GM12878 (cell line): ENCODE results near the gene ABT1.

Experiments used
- CBFB ChIP-seq: IDR thresholded peaks from 2 replicates; pipeline ENCODE4 v1.6.1; 2016; ENCODE audit warnings: antibody characterized with exemption, low read depth
- EP300 ChIP-seq, 2 experiments: fragments of 150-350 bp in 1 of 2; IDR thresholded peaks; 2 replicates each; pipeline ENCODE4 v1.6.1; 2011 to 2012; ENCODE audit warnings: low read depth in 2 of 2, low read length in 2 of 2, borderline replicate concordance in 1 of 2, improper control_type of control experiment in 1 of 2, inconsistent platforms in 1 of 2; ENCODE audit not compliant: control insufficient read depth in 1 of 2
- EZH2 ChIP-seq: IDR thresholded peaks from 2 replicates; pipeline ENCODE4 v1.6.1; 2012; ENCODE audit warnings: low read depth, mild to moderate bottlenecking, control low read depth, inconsistent platforms, low read length, borderline replicate concordance; ENCODE audit not compliant: control insufficient read depth
- KAT2A ChIP-seq: conservative IDR thresholded peaks from 2 replicates; pipeline ENCODE4 v1.6.1; 2011; ENCODE audit warnings: low read depth, low read length; ENCODE audit not compliant: control insufficient read depth
- POLR2A ChIP-seq: IDR thresholded peaks from 2 replicates; pipeline ENCODE4 v1.6.1; 2011; ENCODE audit warnings: low read depth, mild to moderate bottlenecking, low read length
- POLR2AphosphoS5 ChIP-seq: IDR thresholded peaks from 2 replicates; pipeline ENCODE4 v1.6.1; 2011; ENCODE audit warnings: mild to moderate bottlenecking, low read length, inconsistent platforms
- SMARCA5 ChIP-seq: fragments of 450-650 bp; IDR thresholded peaks from 2 replicates; pipeline ENCODE4 v1.6.1; 2017; ENCODE audit warnings: mild to moderate bottlenecking
- TBL1XR1 ChIP-seq: IDR thresholded peaks from 2 replicates; pipeline ENCODE4 v1.6.1; 2012; ENCODE audit warnings: low read depth, low read length, improper control_type of control experiment
- ZSCAN29 ChIP-seq: fragments of 450-650 bp; IDR thresholded peaks from 2 replicates; pipeline ENCODE4 v1.6.1; 2017; ENCODE audit warnings: mild to moderate bottlenecking, moderate library complexity
- TF ChIP-seq, protein P1 (sequence below): fragments of 450-650 bp; IDR thresholded peaks from 2 replicates; pipeline ENCODE4 v1.6.1; 2018; ENCODE audit warnings: mild to moderate bottlenecking, low read depth, moderate library complexity; ENCODE audit not compliant: partially characterized antibody
- TF ChIP-seq, protein P2 (sequence below): IDR thresholded peaks from 2 replicates; pipeline ENCODE4 v1.6.1; 2012; ENCODE audit warnings: low read depth, low read length, improper control_type of control experiment

- TF ChIP-seq EP300 (IDR thresholded peaks at IDR 0.05; ENCODE audit: borderline replicate concordance in 1 of 2, control insufficient read depth in 1 of 2, low read depth in 2 of 2, low read length in 2 of 2) (no peak), SMARCA5 (no peak), POLR2AphosphoS5 (no peak), CBFB (no peak), TBL1XR1 (no peak), KAT2A (no peak), POLR2A (no peak), ZSCAN29 (no peak), EZH2 (no peak)
- TF ChIP-seq, protein P1, sequence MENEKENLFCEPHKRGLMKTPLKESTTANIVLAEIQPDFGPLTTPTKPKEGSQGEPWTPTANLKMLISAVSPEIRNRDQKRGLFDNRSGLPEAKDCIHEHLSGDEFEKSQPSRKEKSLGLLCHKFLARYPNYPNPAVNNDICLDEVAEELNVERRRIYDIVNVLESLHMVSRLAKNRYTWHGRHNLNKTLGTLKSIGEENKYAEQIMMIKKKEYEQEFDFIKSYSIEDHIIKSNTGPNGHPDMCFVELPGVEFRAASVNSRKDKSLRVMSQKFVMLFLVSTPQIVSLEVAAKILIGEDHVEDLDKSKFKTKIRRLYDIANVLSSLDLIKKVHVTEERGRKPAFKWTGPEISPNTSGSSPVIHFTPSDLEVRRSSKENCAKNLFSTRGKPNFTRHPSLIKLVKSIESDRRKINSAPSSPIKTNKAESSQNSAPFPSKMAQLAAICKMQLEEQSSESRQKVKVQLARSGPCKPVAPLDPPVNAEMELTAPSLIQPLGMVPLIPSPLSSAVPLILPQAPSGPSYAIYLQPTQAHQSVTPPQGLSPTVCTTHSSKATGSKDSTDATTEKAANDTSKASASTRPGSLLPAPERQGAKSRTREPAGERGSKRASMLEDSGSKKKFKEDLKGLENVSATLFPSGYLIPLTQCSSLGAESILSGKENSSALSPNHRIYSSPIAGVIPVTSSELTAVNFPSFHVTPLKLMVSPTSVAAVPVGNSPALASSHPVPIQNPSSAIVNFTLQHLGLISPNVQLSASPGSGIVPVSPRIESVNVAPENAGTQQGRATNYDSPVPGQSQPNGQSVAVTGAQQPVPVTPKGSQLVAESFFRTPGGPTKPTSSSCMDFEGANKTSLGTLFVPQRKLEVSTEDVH, result no peak
- TF ChIP-seq, protein P2, sequence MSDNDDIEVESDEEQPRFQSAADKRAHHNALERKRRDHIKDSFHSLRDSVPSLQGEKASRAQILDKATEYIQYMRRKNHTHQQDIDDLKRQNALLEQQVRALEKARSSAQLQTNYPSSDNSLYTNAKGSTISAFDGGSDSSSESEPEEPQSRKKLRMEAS, result no peak
Measured at GRCh38 chr6:26554447-26554696, 42.4 kb upstream of the ABT1 start.
